Activated T-cell treated with anti-CD3 and anti-CD28 coated beads for 48 hours (primary cell): Measurements from ENCODE around the gene PIK3CB.
"Not testable (repeated sequence)": the region's sequence is repeated elsewhere in the genome, so short reads cannot be mapped to it uniquely, and the experiment has no call there.

Experiments used
- DNase-seq: peaks from one replicate; pipeline ENCODE4 v3.0.0-alpha.2; 2020; ENCODE audit warnings: low read depth

Gene PIK3CB

DNA sequence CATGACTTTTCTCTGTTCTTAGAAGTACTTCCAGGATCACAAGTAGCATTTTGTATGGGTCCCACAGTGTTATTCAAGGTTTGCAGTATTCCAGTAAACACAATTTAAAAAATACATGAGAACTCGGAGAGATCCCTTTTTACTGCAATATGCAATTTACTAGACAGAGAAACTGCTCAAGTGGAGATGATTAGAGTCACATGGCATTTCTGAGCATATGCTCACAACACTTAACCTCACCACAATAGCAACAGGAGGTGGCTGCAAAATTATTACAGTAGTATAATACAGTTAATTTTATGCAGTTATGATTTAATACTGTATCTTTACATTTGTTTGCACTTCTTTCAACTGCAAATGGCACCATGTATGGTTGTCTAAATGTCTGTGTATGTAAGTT lies 87.5 kb downstream of the PIK3CB start:
- no peak for DNase-seq

DNA sequence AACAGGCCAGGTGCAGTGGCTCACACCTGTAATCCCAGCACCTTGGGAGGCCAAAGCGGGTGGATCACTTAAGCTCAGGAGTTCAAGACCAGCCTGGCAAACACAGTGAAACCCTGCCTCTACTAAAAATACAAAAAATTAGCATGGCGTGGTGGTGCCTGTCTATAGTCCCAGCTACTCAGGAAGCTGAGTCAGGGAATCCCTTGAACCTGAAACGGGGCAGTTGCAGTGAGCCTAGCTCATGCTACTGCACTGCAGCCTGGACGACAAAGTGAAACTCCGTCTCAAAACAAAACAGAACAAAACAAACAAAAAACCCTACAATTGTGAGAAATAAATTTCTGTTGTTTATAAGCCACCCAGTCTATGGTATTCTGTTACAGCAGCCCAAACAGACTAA lies 94.7 kb downstream of the PIK3CB start:
- no peak for DNase-seq

DNA sequence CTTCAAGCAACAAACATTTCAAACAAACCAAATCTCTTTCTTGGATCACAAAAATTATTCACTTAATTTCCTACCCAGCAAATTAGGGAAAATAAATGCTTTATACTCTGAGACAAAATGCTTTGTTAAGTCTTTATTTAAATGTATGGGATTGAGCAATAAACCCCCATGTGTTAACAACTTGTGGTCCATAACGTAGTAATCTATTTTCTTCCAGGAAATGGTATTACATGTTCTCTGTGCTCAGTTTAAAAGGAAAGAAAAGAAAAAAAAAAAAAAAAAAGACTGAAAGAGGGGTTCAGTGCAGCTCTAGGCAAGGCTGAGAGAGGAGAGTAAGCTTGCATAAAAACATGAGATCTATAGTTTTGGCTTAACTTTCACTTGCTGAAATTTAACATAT lies 102.3 kb downstream of the PIK3CB start:
- DNase-seq: no peak

DNA sequence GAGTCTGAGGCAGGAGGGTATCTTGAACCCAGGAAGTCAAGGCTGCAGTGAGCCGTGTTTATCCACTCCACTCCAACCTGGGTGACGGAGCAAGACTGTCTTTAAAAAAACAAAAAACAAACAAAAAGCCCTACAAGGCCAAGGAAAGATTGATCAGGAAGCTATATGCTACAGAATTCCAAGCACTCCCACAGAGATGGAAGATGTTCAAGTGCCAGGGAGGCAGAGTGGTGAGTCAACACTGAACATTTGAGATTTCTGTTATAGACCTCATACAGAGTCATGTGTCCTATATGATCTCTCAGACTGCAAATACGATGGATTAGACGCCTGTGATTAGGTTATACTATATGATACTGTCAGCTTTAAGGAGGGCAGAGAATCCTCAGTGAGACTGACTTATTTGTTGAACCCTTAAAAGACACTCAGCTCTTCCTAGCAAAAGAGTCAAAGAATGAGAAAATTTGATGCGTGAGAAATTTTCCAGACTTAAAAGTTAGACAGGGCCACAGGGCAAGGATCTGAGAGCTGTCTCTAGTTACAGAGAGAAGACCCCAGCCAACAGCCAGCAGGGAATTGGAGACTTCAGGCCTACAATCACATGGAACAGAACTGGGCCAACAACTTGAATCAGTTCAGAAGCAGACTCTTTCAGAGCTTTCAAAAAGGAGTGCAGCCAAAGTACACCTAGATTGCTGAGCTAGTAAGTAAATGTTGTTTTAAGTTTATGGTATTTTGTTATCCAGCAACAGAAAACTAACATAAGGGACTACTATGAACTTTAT lies 107.6 kb downstream of the PIK3CB start:
- DNase-seq: no peak

DNA sequence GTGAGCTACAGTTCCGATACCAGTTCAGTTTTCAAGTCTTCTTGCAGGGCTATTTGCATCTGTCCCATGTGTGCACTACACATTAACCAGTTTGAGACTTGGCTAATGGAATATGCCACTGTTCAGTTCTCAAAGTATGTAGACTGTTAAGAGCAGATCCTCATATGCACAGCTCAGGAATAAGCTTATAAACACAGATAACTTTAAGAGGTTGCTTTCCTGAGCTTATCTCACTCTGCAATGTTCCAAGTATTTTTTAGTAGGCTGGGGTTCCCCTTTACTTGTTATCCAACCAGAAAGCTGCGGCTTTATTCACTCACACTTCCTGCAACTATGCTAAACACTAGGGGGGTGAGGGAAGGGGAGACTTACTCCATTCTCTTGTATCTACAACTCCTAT lies 108.7 kb downstream of the PIK3CB start:
- not testable (repeated sequence) for DNase-seq

DNA sequence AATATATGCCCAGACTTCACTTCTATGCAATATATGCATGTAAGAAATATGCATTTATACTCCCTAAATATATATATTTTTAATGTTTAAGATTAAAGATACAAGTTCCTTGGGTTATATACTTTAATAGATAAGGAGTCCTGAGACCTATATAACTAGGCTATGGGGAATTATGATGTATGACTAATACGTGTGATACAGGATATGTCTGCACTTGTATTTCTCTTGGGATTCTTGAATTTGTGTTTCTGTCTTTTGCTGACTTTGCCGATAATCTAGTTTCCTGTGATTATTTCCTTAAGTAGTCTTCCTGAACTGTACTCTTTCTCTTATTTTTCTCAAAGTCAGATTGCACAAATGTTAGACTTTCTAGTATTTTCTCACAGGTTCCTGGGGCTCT lies 109.6 kb downstream of the PIK3CB start:
- no peak for DNase-seq

DNA sequence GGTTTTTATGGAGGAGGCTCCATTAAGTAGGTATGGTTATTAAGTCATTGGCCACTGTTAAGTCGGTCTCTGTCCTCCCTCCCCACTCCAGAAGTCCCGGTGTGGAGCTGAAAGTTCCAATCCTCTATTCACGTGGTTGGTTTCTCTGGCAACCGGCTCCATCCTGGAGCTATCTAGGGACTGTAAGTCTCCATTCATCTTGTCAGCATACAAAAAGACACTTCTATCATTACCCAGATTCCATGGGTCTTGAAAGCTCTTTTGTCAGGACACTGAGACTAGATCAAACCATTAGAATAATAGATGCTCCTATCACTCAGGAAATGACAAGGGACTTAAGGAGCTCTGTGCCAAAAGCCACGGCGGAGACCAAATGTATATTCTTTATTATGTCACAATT lies 110.3 kb downstream of the PIK3CB start:
- DNase-seq: no peak

DNA sequence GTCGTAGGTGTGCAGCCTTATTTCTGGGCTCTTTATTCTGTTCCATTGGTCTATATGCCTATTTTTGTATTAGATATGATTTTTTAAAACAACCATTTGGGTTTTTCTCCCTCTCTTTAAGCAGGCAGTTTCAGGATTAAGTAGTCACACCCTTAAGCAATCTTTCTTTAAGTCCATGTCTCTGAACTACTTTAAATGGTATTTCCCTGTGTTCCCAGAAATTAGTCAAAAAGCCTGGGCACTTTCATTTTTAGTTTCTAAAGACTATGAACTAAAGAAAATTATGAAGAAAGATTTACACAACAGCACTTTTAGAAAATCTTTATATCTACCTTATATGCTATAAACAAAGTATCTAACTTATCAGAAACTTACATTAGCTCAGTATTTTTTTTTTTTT lies 115.9 kb downstream of the PIK3CB start:
- DNase-seq: no peak

DNA sequence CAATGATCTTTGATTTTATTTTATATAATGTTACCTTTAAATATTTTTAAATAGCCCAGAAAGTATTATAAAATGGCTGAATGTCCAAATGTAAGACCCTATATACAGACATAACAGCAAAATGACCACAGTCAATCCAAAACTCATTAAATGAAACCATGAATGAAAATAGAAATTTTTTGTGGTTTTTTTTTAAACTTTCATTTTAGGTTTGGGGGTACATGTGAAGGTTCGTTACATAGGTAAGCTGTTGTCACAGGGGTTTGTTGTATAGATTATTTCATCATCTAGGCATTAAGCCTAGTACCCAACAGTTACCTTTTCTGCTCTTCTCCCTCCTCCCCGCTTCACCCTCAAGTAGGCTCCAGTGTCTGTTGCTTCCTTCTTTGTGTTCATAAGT lies 117.4 kb downstream of the PIK3CB start:
- DNase-seq: no peak

DNA sequence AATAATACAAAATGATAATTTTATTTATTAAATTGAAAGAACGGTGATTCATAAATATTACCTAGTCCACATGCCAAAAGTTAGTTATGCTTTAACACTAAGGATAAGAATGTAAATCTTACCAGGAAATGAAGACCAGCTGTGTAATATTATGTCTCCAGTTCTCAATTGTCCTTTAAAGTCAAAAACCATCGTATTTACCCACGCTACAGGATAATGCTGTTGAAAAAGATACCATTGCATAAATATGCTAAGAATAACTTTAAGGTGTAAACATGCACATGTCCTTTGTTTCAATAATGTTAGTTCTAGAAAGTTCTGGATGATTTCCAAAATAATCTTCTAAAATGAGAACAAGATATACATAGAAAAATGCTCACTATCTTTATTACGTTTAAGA lies 122.6 kb downstream of the PIK3CB start:
- no peak for DNase-seq

DNA sequence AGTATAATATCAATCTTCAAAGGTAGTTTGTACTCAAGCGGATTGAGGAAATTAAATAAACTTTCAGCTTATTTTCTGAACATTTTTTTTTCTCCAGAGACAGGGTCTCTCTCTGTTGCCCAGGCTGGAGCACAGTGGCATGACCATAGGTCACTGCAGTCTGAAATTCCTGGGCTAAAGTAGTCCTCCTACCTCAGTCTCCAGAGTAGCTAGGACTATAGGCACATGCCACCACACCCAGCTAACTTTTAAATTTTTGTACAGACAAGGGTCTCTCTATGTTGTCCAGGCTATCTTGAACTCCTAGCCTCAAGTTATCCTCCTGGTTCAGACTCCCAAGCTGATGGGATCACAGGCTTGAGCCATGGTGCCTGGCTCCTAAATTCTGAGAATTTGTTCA lies 129.1 kb downstream of the PIK3CB start:
- no peak for DNase-seq

DNA sequence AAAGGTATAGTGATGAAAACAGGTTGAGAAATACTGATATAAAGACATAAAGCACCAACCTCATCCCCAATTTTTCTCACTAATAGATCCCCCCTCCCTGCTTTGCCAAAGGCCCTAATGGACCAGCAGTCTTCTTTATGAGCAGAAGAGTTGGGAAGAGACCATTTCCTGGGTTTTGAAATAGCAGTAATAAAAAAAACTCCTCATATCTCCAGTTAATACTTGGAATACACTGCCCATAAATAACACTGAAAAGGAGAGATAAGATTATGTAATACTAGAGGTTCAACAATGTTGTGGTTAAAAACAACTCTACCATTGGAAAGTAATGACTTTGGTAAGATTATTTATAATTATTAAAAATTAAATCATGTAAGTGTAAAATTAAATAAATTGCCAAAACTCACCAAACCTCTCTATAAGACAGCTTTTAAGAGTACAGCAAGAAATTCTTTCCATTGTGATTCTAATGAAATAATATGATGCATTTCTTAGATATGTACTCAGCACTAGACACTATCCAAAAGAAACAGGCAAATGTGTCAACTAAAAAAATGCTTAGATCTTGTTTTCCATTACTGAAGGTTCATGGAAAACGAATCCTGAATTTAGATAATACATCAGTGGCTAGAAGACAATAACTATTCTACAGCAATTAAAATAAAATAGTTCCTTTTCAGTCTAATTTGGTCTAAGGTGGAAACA lies 137.9 kb downstream of the PIK3CB start:
- no peak for DNase-seq

DNA sequence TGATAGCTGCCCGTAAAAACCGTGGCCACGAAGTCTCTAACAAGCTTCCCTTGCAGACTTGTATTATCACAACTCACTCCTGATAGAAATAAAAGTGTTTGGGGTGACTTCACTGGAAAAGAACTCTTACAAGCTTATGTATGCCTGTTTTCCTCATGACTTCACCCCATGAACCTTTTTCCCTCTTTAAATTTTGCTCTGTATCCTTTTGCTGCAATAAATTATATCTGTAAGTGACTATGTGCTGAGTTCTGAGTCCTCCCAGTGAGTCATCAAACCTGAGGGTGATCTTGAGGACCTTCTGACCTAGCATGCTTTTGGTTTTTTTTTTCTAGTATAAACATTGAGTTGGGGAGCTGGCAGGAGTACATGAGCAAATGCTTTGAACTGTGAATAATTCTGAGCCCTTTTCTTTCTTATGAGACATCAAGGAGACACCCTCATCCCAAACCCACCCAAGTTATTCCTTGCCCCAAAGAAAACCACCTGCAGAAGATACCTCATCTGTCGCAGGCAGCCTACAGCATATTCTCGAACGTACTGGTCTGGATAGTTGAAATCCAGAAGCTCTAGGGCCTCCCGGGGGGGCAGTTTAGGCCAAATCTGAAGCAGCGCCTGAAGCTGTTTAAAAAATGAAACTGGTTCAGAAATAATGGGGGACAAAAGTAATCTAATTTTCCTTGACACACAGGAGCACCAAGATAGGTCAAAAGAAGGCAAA lies 140.3 kb downstream of the PIK3CB start:
- DNase-seq: no peak

DNA sequence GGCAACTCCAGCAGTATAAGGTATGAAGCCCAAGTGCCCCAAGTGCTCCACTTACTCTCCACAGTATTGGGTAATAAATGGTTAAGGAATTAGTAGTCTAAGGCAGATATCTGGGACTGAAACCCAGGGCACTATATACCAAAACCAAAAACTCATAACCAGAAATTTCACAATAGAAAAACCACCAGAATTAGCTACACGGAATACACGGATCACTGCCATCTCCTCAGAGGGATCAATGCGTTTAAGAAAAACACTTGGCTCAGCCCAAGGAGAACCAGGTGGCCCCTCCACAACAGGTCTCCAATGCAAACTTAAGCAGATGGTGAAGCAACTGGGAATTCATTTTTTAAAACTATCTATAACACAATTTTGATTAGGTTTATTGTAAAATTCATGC lies 142.6 kb downstream of the PIK3CB start:
- no peak for DNase-seq

DNA sequence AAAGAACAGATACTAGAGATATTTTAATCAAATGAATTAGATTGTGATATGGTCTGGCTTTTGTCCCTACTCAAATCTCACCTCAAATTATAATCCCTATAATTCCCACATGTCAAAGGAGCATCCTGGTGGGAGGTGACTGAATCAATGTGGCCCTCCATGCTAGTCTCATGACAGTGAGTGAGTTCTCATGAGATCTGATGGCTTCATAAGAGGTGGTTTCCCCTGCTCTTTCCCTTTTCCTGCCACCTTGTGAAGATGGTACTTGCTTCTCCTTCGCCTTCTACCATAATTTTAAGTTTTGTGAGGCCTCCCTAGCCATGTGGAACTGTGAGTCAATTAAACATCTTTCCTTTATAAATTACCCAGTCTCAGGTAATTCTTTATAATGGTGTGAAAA lies 143.4 kb downstream of the PIK3CB start:
- no peak for DNase-seq

DNA sequence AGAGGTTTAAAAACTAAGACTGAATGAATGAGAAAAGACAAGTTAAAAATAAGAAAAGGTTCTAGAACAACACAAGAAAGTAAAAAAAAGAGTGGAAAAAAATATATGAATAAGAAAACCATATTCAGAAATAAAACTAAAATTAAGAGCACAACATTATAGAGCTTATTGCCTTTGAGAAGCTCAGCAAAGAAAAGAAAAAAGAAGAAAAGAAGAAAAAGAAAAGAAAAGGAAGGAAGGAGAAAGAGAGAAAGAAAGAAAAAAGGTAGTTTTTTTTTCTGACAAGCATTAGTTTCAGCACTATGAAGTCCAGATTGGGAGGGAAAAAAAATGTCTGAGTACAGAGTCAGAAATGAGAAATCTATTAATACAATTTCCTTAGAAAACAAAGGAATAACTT lies 144.7 kb downstream of the PIK3CB start:
- no peak for DNase-seq

DNA sequence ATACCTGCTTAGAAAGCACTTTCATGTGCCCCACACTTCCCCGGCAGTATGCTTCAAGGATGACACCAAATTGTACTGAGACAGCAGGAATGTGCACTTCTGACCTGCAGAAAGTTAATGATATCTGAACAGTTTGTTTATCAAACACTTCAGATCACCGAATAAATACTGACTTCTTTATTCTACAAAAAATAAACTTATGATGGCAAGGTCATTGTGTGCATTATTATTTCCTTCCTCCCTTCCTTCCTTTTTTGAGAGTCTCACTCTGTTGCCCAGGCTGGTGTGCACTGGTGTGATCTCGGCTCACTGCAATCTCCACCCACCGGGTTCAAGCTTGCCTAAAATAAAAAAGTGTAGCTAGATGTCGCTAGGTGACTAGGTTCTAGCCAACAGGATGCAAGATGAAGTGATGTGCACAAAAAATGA lies 145.8 kb downstream of the PIK3CB start:
- no peak for DNase-seq

DNA sequence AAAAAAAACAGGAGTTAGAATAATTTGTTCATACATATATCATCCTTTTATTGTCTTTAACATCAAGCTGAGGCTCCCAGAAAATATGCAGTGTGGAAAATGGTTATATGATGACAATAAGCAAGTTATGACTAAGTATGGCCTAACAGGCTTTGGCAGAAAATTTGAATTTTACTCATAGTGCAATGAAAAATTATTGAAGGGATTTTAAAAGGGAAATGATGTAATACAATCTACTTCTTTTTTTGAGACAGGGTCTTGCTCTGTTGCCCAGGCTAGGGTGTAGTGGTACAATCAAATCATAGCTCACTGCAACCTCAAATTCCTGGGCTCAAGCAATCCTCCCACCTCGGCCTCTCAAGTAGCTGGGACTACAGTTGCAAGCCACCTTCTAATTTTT lies 147.5 kb downstream of the PIK3CB start:
- no peak for DNase-seq

DNA sequence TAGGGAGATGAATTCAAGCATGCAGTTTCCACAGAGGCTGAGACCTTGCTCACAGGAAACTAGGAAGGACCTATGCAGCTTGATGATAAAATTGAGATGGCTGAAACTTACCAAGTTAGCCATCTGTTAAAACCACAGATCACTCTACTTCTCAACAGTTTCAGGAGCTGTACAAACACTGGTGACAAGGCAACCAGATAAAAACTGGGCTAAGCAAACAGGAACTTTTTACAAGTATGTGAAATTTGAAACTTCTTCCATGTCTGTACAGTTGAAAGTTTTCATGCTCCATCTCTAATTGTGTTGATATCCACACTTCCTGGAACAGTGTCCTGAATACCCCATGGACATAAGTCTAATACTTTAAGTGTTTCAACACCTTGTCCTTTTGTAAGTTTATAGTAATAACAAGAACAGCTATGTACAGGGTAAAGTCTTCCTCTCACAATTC lies 147.9 kb downstream of the PIK3CB start:
- DNase-seq: no peak

DNA sequence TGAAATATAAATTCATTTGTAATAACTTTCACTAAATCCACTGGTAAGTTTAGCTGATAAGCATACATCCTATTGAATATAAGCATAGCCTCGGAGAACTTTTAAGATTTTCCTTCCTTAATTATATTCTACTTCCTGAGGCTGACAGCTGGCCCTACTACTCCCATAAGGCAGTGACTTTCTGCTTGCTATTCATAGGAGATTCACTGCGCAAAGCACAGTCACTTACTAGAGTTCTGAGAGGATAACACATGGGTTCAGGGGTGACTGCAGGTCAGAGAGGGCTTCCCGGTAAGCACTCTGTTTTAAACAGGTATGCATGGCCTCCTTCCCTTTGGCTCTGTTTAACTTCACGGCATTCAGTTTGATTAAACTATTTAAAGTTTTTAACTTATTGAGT lies 150.3 kb downstream of the PIK3CB start:
- no peak for DNase-seq

DNA sequence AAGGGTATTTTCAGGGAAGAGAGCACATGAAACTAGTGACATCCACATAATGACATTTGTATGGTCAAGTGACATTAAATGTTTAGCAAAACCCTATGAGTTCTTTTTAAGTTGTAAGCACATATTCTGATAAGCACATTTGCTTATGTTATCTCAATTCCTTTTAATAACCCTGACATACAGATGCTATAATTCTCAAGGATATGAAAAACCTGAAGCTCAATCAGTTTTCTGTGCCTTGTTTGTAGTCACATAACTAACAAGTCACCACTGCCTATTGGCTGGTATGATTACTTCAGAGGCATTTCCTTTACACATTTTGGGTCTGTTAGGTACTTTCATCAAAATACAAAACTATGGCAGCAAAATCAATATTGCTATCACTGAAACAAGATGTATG lies 152.1 kb downstream of the PIK3CB start:
- no peak for DNase-seq

DNA sequence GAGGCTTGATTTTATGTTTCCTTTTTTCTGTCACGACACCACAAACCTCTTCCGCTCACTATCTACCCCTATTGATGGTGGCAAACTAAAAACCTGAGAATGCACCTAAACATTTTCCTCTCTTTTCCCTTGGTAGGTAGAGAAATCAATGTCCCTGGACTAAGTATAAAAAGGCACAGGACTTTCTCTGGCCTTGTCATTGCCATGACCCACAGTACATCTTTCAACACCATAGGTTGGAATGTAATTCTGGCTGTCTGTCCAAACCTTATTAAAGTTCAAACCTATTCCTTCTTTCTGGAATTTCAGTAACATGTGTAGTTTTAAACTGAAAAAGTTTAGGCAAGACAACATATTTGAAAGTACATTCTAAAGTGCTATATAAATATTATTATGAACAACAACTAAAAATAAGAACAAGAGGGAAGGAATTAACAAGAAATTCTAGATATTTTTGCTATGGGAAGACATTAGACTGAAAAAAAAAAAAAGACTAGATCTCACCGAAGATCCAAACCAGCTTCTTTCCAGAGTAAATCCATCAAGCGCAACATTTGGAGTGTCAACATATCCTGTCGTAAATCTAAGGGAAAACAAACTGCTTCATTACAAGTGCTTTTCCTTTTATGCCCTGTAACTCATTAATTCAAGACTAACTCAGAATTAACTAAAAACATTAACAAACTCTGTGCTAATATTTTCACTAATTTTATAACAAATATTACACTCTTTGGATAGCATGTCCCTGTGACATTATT lies 153.1 kb downstream of the PIK3CB start:
- no peak for DNase-seq
